IgD-negative memory B cell (primary cell): ENCODE data around the gene OR2H2. TPM values are rescaled to one million over a fixed set of nuclear protein-coding genes. Genes with fewer than 3 reads are reported as not detected.

Experiments
- H3K27ac Mint-ChIP-seq, 3 donors: one replicate each; pipeline ENCODE4 v1.8.0; 2020 to 2022; ENCODE audit warnings: mild to moderate bottlenecking in 3 of 3, mixed read lengths in 3 of 3, moderate library complexity in 1 of 3
- H3K27me3 Mint-ChIP-seq: one replicate; pipeline ENCODE4 v1.8.0; 2021; ENCODE audit warnings: mixed read lengths
- H3K36me3 Mint-ChIP-seq: one replicate; pipeline ENCODE4 v1.8.0; 2020; ENCODE audit warnings: mild to moderate bottlenecking, mixed read lengths
- H3K4me1 Mint-ChIP-seq, 3 donors: one replicate each; pipeline ENCODE4 v1.8.0; 2020 to 2022; ENCODE audit warnings: mixed read lengths in 3 of 3, mild to moderate bottlenecking in 1 of 3
- H3K4me3 Mint-ChIP-seq, 4 donors: one replicate each; pipeline ENCODE4 v1.8.0; 2020 to 2022; ENCODE audit warnings: mild to moderate bottlenecking in 4 of 4, mixed read lengths in 4 of 4, moderate library complexity in 3 of 4
- H3K9me3 Mint-ChIP-seq, 3 donors: one replicate each; pipeline ENCODE4 v1.8.0; 2020 to 2021; ENCODE audit warnings: mixed read lengths in 3 of 3, mild to moderate bottlenecking in 1 of 3
- polyA plus RNA-seq: library from polyadenylated mRNA; unstranded; fragments of 300-500 nt; fragmentation: Illumina TruSeq; gene quantifications from one replicate; pipeline ENCODE4 v1.2.3, GENCODE V29; 2021

Gene OR2H2
- not detected for polyA plus RNA-seq

DNA sequence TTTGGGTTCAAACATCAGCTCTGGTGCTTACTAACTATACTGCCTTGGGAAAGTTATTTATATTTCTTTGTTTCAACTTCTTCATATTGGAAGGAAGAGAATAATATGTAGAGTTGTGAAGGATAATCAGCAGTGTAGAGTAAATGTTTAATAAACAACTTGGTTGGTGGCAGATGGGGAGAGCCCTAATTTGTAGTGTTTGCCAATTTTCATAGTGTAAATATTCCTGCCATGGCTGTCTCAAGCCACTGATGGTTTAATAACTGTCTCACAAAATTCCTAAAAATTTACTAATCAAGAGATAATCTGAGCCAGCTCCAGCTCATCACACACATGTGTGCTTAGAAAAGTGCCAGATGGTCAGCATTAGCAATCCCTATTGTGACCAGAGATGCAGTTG lies at the start of gene OR2H2:
Gene OR2H2 (plus strand): TSS at position 301 of the 400 bp plus-strand sequence. CDS start 2,824 bp downstream, outside the sequence.
- Mint-ChIP-seq H3K27ac (no peak within 1 kb of the TSS), H3K27me3 (peaks cover 21% of the 10 kb centered on the region), H3K4me1 (peaks cover 0 to 3% (median 0%) of the 10 kb centered on the region in 3 donors), H3K9me3 (no peaks in the 10 kb centered on the region), H3K4me3 (no peak within 1 kb of the TSS), H3K36me3 (no peaks in the 10 kb centered on the region)

DNA sequence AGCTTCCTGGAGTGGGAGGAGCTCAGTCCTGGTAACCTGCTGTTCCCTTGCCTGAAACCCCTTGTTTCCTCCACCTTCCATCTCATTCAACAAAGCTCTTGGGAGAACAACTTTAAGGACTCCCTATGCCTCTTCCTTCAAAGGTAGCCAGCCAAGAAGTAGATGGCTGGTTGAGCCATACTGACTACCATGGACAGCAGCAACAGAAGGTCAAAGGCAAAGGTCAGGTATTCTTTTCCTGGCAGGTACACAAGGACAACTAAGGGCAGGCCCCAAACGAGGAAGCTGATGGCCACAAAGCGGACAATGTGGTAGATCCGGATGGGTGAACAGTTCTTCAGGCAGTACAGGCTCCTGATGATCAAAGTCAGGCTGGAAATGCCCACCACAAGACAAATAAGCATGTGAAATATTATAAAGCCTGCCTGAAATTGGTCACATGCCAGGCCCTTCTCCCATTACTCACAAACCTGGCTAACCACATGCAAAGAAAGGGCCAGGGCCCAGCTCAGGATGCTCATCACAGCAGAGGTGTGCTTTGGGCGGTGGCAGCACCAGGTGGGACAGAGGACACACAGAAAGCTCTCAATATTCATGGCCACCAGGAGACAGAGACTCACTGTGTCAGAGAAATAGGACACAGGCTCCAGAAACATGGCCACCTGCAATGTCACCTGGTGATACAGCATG lies 47.1 kb upstream of the OR2H2 start:
- Mint-ChIP-seq H3K27me3 (peaks cover 14% of the 10 kb centered on the region), H3K9me3 (no peaks in the 10 kb centered on the region), H3K36me3 (peaks cover 3% of the 10 kb centered on the region), H3K4me1 (no peaks in the 10 kb centered on the region), H3K4me3 (no peak overlapping the region), H3K27ac (peak overlapping the region in 1 of 3 donors; percentile 11)

DNA sequence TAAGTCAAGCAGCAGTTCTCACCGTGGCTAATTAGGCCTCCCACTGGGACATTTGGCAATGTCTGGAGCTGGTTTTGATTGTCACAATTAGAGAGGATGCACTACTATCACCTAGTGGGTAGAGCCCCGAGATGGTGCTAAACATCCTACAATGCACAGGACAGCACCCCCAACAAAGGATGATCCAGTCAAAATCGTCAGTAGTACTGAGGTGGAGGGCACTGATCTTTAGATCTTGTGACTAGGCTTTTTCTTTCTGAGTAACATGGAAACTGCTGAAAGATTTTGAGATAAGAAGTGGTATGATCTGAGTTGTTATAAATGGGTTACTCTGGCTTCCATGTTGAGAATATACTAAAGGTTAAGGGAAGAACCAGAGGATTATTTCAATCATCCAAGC lies 37.3 kb upstream of the OR2H2 start:
- H3K4me1 Mint-ChIP-seq = peaks cover 0 to 3% (median under 1%) of the 10 kb centered on the region in 3 donors
- H3K4me3 Mint-ChIP-seq = no peak overlapping the region
- peaks cover 0 to 3% (median 0%) of the 10 kb centered on the region in 3 donors for H3K9me3 Mint-ChIP-seq
- no peak overlapping the region for H3K27ac Mint-ChIP-seq
- H3K36me3 Mint-ChIP-seq = peaks cover 2% of the 10 kb centered on the region
- peaks cover 17% of the 10 kb centered on the region for H3K27me3 Mint-ChIP-seq

DNA sequence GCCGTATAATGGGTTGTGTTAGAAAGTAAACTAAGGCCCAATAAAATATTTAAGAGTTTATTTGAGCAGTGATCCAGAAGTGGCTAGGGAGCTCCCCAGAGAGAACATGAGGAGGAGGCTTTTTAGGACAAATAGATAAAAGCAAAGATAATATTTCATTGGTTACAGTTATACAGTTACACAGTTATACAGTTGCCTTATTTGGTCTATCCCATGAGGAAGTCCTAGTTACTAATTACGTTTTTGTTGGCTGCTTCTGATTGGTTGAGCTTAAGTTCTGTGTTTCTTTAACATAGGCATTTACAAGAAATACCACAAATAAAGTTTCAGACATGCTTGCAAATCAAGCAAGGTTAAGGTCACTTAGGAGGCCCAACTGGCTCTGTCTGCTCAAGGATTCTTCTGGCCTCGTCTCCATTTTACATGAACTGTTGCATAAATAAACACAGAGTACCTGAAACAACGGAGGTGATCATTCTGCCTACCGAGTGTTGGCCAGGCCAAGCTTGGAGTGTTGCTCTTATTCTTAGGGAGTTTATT lies 32.3 kb upstream of the OR2H2 start:
- peaks cover 40% of the 10 kb centered on the region for H3K27me3 Mint-ChIP-seq

DNA sequence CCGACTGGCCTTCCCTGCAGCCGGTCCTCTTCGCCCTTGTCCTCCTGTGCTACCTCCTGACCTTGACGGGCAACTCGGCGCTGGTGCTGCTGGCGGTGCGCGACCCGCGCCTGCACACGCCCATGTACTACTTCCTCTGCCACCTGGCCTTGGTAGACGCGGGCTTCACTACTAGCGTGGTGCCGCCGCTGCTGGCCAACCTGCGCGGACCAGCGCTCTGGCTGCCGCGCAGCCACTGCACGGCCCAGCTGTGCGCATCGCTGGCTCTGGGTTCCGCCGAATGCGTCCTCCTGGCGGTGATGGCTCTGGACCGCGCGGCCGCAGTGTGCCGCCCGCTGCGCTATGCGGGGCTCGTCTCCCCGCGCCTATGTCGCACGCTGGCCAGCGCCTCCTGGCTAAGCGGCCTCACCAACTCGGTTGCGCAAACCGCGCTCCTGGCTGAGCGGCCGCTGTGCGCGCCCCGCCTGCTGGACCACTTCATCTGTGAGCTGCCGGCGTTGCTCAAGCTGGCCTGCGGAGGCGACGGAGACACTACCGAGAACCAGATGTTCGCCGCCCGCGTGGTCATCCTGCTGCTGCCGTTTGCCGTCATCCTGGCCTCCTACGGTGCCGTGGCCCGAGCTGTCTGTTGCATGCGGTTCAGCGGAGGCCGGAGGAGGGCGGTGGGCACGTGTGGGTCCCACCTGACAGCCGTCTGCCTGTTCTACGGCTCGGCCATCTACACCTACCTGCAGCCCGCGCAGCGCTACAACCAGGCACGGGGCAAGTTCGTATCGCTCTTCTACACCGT lies 31.5 kb upstream of the OR2H2 start:
- H3K36me3 Mint-ChIP-seq = no peaks in the 10 kb centered on the region
- peak overlapping the region in 1 of 3 donors; percentile 12 for H3K27ac Mint-ChIP-seq

More for the DNA sequence above, 32.3 kb upstream of the OR2H2 start:
- Mint-ChIP-seq H3K9me3 (peaks cover 0 to 2% (median 0%) of the 10 kb centered on the region in 3 donors), H3K4me3 (peak overlapping the region; percentile 88 to 98 (median 92)), H3K36me3 (no peaks in the 10 kb centered on the region), H3K27ac (peak overlapping the region in 1 of 3 donors; percentile 12), H3K4me1 (peaks cover 1 to 12% (median 5%) of the 10 kb centered on the region in 3 donors)

DNA sequence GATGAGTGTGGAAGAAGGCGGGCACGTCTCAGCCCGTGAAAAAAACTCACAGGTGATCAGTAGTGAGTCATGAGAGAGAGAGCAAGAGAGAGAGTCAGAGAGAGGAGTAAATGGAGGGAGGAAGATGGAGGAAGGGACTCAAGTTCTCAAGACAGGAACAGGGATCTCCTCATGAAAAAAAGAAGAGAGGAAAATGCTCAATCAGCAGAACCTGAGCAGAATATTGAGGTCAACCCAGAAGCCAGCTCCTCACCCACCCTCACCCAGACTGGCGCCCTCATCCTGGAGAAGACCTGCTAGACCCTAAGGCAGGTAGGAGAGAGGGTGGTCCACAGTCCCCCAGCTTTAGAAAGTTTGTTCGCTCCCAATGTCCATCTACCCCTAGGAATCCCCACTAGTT lies 30.2 kb upstream of the OR2H2 start:
- no peak overlapping the region for H3K27ac Mint-ChIP-seq

More for the DNA sequence above, 31.5 kb upstream of the OR2H2 start:
- H3K4me1 Mint-ChIP-seq = peaks cover 1 to 12% (median 5%) of the 10 kb centered on the region in 3 donors
- H3K27me3 Mint-ChIP-seq = peaks cover 43% of the 10 kb centered on the region
- peaks cover 0 to 2% (median 0%) of the 10 kb centered on the region in 3 donors for H3K9me3 Mint-ChIP-seq
- H3K4me3 Mint-ChIP-seq = peak overlapping the region; percentile 88 to 98 (median 92)

DNA sequence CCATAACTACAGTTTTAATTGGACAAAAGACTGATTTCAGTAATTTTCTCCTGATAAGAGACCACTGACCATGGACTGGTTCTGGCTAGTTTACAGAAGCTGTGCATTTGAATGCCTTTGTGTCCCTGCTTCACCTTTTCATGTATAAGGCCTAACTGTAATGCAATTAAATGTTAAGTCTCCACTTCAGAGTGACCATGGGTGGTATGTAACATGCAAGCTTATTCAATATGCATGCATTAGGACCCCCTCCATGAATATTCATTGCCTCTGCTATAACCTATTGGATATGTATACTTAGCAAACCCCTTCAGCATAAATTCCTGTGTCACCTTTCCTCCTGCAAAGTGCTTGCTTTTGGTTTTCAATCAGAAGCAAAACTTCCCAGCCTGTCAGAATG lies 27.6 kb upstream of the OR2H2 start:
- Mint-ChIP-seq H3K27me3 (peaks cover 42% of the 10 kb centered on the region), H3K27ac (no peak overlapping the region), H3K36me3 (peaks cover 2% of the 10 kb centered on the region), H3K4me3 (no peak overlapping the region), H3K9me3 (peaks cover 0 to 2% (median 0%) of the 10 kb centered on the region in 3 donors), H3K4me1 (peaks cover 3 to 12% (median 5%) of the 10 kb centered on the region in 3 donors)

More for the DNA sequence above, 30.2 kb upstream of the OR2H2 start:
- no peaks in the 10 kb centered on the region for H3K36me3 Mint-ChIP-seq
- H3K4me1 Mint-ChIP-seq = peaks cover 1 to 12% (median 5%) of the 10 kb centered on the region in 3 donors
- H3K4me3 Mint-ChIP-seq = no peak overlapping the region
- peaks cover 43% of the 10 kb centered on the region for H3K27me3 Mint-ChIP-seq
- H3K9me3 Mint-ChIP-seq = peaks cover 0 to 2% (median 0%) of the 10 kb centered on the region in 3 donors

DNA sequence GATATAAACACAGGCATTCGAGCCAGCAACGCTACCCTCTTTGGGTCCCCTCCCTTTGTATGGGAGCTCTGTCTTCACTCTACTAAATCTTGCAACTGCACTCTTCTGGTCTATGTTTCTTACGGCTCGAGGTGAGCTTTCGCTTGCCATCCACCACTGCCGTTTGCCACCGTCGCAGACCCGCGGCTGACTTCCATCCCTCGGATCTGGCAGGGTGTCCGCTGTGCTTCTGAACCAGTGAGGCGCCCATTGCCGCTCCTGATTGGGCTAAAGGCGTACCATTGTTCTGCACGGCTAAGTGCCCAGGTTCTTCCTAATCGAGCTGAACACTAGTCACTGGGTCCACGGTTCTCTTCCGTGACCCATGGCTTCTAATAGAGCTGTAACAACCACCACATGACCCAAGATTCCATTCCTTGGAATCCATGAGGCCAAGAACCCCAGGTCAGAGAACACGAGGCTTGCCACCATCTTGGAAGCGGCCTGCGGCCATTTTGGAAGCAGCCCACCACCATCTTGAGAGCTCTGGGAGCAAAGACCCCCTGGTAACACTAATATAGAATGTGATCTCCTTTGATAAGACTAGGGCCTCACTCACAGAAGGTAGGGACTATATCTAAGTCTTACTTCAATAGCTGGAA lies 26.4 kb upstream of the OR2H2 start:
- Mint-ChIP-seq H3K27ac (no peak overlapping the region), H3K4me3 (no peak overlapping the region), H3K9me3 (peaks cover 0 to 2% (median 0%) of the 10 kb centered on the region in 3 donors), H3K4me1 (peaks cover 6 to 10% (median 7%) of the 10 kb centered on the region in 3 donors), H3K36me3 (peaks cover 2% of the 10 kb centered on the region), H3K27me3 (peaks cover 34% of the 10 kb centered on the region)

DNA sequence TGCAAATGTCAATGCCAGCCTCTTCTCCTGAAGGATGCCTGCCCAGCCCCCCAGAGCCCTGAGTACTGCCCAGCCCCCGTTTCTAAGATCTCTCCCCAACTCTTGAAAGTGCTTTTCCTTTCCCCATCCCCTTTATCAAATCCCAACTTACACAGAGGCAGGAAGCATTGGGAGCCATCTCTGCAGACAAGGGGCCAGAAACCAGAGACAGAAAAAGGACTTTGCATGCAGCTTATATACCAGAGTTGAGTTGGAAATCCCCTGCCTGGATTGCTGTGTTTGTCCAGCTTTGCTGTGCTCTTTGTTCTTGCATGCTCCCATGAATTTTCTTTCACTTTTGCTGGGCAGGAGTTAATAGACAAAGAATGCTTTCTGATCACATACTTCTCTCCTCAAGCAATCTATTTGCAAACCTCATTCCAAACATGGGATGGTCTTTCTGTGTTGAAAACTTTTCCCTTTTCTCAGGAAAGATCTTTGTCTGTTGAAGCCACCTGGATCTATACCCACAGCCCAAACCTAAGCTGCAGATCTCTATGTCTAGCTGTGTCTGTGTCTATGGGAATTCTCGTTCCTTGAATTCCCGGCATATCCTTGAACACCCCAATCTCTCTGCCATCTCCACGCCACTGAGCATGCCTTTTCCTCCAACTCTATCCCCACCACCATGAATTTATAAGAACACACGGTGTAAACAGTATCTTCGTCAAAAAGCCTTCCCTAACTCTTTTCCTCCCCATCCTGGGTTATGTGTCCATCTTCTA lies 25.2 kb upstream of the OR2H2 start, which contains the start of gene UBD:
Gene UBD (minus strand): TSS at position 209 of the 764 bp plus-strand sequence. CDS start 31 bp downstream, at position 178.
- H3K9me3 Mint-ChIP-seq = peaks cover 0 to under 1% (median 0%) of the 10 kb centered on the region in 3 donors
- peaks cover 22% of the 10 kb centered on the region for H3K27me3 Mint-ChIP-seq
- peaks cover 6 to 9% (median 7%) of the 10 kb centered on the region in 3 donors for H3K4me1 Mint-ChIP-seq
- no peak within 1 kb of the TSS for H3K4me3 Mint-ChIP-seq
- H3K27ac Mint-ChIP-seq = no peak within 1 kb of the TSS
- peaks cover 2% of the 10 kb centered on the region for H3K36me3 Mint-ChIP-seq

DNA sequence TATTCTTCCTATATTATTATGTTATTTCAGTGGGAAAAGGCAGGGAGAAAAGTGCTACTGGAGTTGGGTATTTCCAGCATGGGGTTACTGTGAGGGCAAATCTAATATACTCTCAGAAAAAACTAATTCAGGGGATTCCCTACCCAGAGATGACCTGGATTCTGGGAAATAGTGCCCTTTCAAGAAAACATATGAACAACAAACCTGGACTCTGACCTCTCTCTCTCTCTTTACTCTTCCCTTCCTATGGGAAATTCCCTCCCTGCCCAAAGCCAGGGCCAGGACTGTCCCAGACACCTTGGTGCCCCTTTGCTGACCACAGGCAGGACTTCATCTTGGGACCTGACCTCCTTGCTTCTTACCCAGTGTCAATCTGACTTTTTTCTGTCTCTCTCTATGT lies 23.8 kb upstream of the OR2H2 start:
- H3K27ac Mint-ChIP-seq = no peak overlapping the region
- no peaks in the 10 kb centered on the region for H3K9me3 Mint-ChIP-seq
- peaks cover 2% of the 10 kb centered on the region for H3K36me3 Mint-ChIP-seq
- peaks cover 6 to 9% (median 7%) of the 10 kb centered on the region in 3 donors for H3K4me1 Mint-ChIP-seq
- no peak overlapping the region for H3K4me3 Mint-ChIP-seq
- peaks cover 12% of the 10 kb centered on the region for H3K27me3 Mint-ChIP-seq

DNA sequence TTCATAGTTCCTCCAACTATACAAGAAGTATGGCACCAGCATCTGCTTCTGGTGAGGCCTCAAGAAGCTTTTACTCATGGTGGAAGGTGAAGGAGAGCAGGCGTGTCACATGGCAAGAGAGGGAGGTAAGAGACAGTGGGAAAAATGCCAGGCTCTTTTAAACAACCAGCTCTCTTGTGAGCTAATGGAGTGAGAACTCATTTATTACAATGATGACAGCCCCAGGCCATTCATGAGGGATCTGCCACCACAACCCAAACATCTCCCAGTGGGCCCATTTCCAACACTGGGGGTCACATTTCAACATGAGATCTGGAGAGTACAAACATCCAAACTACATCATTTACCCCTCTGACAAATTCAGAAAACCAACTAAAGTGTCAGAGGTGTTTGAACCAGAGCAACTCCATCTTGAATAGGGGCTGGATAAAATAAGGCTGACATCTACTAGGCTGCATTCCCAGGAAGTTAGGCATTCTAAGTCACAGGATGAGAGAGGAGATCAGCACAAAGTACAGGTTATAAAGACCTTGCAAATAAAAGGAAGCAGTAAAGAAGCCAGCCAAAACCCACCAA lies 23.2 kb upstream of the OR2H2 start:
- Mint-ChIP-seq H3K9me3 (no peaks in the 10 kb centered on the region), H3K4me1 (peaks cover 6 to 9% (median 7%) of the 10 kb centered on the region in 3 donors), H3K27ac (no peak overlapping the region), H3K36me3 (peaks cover 2% of the 10 kb centered on the region), H3K27me3 (peaks cover 12% of the 10 kb centered on the region), H3K4me3 (no peak overlapping the region)

DNA sequence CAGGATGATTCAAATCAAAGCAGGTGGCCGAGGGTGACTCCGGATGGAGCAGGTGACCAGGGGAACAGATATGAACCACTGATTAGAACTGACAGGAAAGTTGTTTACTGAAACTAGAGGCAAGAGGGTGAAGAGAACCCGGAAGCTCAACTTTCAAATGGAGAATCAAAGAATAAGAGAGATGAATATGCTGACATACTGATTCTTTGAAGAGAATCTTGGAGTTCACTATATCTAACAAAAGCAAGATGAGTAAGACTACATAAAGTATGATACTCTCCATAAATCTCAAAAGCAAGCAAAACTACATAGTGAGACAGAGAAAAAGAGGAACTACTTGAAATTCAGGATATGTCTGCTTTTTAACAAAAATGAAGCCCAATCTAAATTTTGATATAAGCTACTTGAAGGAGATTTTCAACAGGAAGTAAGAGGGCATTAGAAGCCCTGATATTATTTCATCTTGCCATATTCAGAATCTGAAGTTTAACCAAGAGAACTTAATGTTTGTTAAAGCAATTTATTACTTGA lies 21.4 kb upstream of the OR2H2 start:
- no peak overlapping the region for H3K27ac Mint-ChIP-seq
- H3K4me3 Mint-ChIP-seq = no peak overlapping the region
- peaks cover 11% of the 10 kb centered on the region for H3K27me3 Mint-ChIP-seq
- H3K4me1 Mint-ChIP-seq = peaks cover 6 to 9% (median 7%) of the 10 kb centered on the region in 3 donors
- H3K9me3 Mint-ChIP-seq = no peaks in the 10 kb centered on the region
- H3K36me3 Mint-ChIP-seq = peaks cover 2% of the 10 kb centered on the region

DNA sequence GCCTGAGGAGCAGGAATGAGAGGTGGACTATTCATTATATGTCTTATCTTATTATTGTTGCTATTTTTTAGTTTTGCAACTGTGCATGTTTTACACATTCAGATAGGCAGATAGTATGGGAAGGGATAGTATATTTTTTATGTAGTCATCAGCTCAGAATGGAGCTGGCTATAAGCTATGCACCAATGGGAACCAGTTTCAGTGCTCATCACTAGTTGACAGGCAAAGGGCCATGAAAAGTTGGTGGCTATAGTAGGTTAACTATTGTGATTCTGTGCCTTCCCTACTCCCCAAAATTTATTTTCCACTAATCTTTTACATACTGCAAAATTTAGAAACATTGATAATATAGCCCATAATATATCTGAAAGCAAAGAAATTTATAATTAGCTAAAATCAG lies 20.0 kb upstream of the OR2H2 start:
- Mint-ChIP-seq H3K9me3 (no peaks in the 10 kb centered on the region), H3K4me1 (peaks cover 6 to 9% (median 7%) of the 10 kb centered on the region in 3 donors), H3K4me3 (no peak overlapping the region), H3K27me3 (peaks cover 10% of the 10 kb centered on the region), H3K27ac (no peak overlapping the region), H3K36me3 (peaks cover 2% of the 10 kb centered on the region)
